ENCODE results near the gene SESN2. TPM values are rescaled to one million over a fixed set of nuclear protein-coding genes. Genes with fewer than 3 reads are reported as not detected.
A peak's percentile ranks its signal among the peaks of the same experiment; 100 is the strongest.

SESN2 gene
- total RNA-seq, 3 donors from 2014 or later, result 20.4 to 32.3 (median 27.6) TPM

DNA sequence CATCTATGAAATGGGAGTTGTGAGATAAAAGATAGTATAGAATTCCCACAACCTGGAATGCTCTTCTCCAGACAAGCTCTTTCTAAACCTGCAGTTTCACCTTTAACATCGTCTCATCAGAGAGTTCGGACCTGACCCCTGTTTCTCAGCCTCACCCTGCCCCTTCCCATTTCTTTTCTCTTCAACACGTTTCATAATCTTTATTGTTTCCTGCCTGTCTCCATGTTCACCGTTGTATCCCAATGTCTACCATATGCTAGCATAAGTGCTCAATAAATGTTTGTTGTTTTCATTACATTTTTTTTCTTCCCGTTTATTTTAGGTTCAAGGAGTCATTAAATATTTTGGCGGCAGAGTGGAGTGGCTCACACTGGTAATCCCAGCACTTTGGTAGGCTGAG, 32.4 kb downstream of the SESN2 start:
- TF ChIP-seq, protein P1, sequence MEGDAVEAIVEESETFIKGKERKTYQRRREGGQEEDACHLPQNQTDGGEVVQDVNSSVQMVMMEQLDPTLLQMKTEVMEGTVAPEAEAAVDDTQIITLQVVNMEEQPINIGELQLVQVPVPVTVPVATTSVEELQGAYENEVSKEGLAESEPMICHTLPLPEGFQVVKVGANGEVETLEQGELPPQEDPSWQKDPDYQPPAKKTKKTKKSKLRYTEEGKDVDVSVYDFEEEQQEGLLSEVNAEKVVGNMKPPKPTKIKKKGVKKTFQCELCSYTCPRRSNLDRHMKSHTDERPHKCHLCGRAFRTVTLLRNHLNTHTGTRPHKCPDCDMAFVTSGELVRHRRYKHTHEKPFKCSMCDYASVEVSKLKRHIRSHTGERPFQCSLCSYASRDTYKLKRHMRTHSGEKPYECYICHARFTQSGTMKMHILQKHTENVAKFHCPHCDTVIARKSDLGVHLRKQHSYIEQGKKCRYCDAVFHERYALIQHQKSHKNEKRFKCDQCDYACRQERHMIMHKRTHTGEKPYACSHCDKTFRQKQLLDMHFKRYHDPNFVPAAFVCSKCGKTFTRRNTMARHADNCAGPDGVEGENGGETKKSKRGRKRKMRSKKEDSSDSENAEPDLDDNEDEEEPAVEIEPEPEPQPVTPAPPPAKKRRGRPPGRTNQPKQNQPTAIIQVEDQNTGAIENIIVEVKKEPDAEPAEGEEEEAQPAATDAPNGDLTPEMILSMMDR (IDR thresholded peaks at IDR 0.05), result no peak
- Histone ChIP-seq H3K4me3 (no peak overlapping the region), H3K9me3 (no peaks in the 10 kb centered on the region), H3K4me1 (ENCODE audit: low read depth) (peaks cover 16% of the 10 kb centered on the region), H3K36me3 (ENCODE audit: low read depth) (no peaks in the 10 kb centered on the region)
- DNase-seq (no peak), ATAC-seq (no peak)
- intact Hi-C loops (cut with DNase I, micrococcal nuclease), result no loop called here

- H3K4me1 ChIP-seq (ENCODE audit: low read depth), result peaks cover 12% of the 10 kb centered on the region
- H3K9me3 ChIP-seq, result no peaks in the 10 kb centered on the region
- DNase-seq, result no peak
- ATAC-seq, result peak; percentile 28
- H3K36me3 ChIP-seq (ENCODE audit: low read depth), result no peaks in the 10 kb centered on the region
- H3K4me3 ChIP-seq, result no peak overlapping the region
- intact Hi-C loops (cut with DNase I, micrococcal nuclease), result no loop called here
- TF ChIP-seq, protein P1 (IDR thresholded peaks at IDR 0.05), result no peak
Observed at GRCh38 chr1:28295936-28296335, 36.6 kb downstream of the SESN2 start.

GRCh38 chr1:28296401-28297261, 37.3 kb downstream of the SESN2 start:
- no peaks in the 10 kb centered on the region for H3K36me3 ChIP-seq (ENCODE audit: low read depth)
- H3K4me1 ChIP-seq (ENCODE audit: low read depth), result peaks cover 8% of the 10 kb centered on the region
- TF ChIP-seq, protein P1 (IDR thresholded peaks at IDR 0.05), result no peak
- peak; percentile 78 to 85 (median 81) for DNase-seq
- intact Hi-C loops (cut with DNase I, micrococcal nuclease), result no loop called here
- no peak overlapping the region for H3K4me3 ChIP-seq
- no peaks in the 10 kb centered on the region for H3K9me3 ChIP-seq
- peak; percentile 97 for ATAC-seq

GRCh38 chr1:28297826-28298225, 38.5 kb downstream of the SESN2 start:
- intact Hi-C loops (cut with DNase I, micrococcal nuclease), result no loop called here
- Histone ChIP-seq H3K4me1 (ENCODE audit: low read depth) (peaks cover 4% of the 10 kb centered on the region), H3K9me3 (no peaks in the 10 kb centered on the region), H3K4me3 (no peak overlapping the region), H3K36me3 (ENCODE audit: low read depth) (no peaks in the 10 kb centered on the region)
- no peak for ATAC-seq
- TF ChIP-seq, protein P1 (IDR thresholded peaks at IDR 0.05), result no peak
- no peak for DNase-seq

GRCh38 chr1:28298438-28298837, 39.1 kb downstream of the SESN2 start:
- Histone ChIP-seq H3K36me3 (ENCODE audit: low read depth) (no peaks in the 10 kb centered on the region), H3K9me3 (no peaks in the 10 kb centered on the region), H3K4me1 (ENCODE audit: low read depth) (peaks cover 4% of the 10 kb centered on the region), H3K4me3 (no peak overlapping the region)
- ATAC-seq, result no peak
- no peak for DNase-seq
- intact Hi-C loops (cut with DNase I, micrococcal nuclease), result no loop called here
- TF ChIP-seq, protein P1 (IDR thresholded peaks at IDR 0.05), result no peak
